Measurements from ENCODE around the gene ZSCAN22. TPM values are rescaled to one million over a fixed set of nuclear protein-coding genes. Genes with fewer than 3 reads are reported as not detected.
A peak's percentile ranks its signal among the peaks of the same experiment; 100 is the strongest.

The ZSCAN22 gene
- total RNA-seq, 1 experiment from 2014 or later, result 4.6 TPM

DNA sequence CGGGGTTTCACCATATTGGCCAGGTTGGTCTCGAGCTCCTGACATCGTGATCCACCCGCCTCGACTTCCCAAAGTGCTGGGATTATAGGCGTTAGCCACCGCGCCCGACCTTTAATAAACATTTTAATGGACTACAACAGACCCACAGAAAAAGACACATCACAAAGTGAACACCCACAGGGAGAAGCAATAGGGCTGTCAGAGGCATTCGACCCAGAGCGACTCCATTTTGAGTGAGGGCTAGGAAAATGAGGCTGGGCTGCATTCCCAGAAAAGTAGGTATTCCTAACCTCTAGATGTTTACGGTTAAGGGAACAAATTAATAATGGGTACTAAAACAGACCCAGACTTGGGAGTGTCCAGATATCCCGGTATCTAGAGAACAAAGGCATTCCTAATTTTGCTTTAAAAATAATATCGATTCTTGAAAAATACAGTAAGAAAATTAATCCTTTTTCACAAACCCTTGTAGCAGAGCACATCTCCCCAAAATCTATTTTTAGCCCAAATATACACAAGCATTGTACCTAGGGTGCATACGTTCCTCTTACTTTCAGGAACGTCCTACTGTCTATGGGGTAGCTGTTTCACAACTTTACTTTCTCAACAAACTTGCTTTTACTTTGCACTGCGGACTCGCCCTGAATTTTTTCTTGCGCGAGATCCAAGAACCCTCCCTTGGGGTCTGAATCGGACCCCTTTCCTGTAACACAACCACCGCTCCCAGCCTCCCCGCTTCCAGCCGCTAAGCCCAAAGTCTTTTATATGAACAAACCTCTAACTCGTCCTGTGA is 48.9 kb upstream of the ZSCAN22 start:
- H2AFZ ChIP-seq (ENCODE audit: low read depth, low read length, poor library complexity, severe bottlenecking), result no peak overlapping the region
- CTCF ChIA-PET, result interaction anchor here (0.9 kb wide), 1 partner anchor 49 kb away, joined by 3 read pairs; the partner anchor contains the start of gene ZNF544
- DNase-seq (ENCODE audit: low read depth, low spot score) (no peak), ATAC-seq (no peak)
- RAD21 ChIA-PET (ENCODE audit: low non-redundant PET in 1 of 2, low total read pairs in 2 of 2, uncharacterized antibody in 2 of 2, unreplicated experiment in 2 of 2), result interaction anchor here (0.6 to 0.8 kb wide), 2 partner anchors 38 to 85 kb away, joined by 3 to 9 read pairs; partner anchors contain the start of gene ZNF497 (in 1 of the 2)
- H3K27ac ChIP-seq (ENCODE audit: low read depth, low read length), result peak overlapping the region; percentile 74
- H3K9ac ChIP-seq (ENCODE audit: low read length), result peak overlapping the region; percentile 83
- H3K36me3 ChIP-seq (ENCODE audit: control insufficient read depth in 1 of 2, insufficient read depth in 2 of 2, low read length in 2 of 2), result peaks cover 2 to 17% of the 10 kb centered on the region in 2 experiments; a peak in 2 of 4 replicates
- POLR2A ChIA-PET, result interaction anchor here (1.5 kb wide), 1 partner anchor 95 kb away, joined by 4 read pairs; the partner anchor contains the start of gene ZNF274
- TF ChIP-seq ATF3 (IDR thresholded peaks at IDR 0.05), result no peak
- no peak for TF ChIP-seq SRF (IDR thresholded peaks at IDR 0.05; ENCODE audit: low read depth)
- no peak for TF ChIP-seq ELF1 (IDR thresholded peaks at IDR 0.05; ENCODE audit: borderline replicate concordance, low read depth)
- TF ChIP-seq, protein P1, sequence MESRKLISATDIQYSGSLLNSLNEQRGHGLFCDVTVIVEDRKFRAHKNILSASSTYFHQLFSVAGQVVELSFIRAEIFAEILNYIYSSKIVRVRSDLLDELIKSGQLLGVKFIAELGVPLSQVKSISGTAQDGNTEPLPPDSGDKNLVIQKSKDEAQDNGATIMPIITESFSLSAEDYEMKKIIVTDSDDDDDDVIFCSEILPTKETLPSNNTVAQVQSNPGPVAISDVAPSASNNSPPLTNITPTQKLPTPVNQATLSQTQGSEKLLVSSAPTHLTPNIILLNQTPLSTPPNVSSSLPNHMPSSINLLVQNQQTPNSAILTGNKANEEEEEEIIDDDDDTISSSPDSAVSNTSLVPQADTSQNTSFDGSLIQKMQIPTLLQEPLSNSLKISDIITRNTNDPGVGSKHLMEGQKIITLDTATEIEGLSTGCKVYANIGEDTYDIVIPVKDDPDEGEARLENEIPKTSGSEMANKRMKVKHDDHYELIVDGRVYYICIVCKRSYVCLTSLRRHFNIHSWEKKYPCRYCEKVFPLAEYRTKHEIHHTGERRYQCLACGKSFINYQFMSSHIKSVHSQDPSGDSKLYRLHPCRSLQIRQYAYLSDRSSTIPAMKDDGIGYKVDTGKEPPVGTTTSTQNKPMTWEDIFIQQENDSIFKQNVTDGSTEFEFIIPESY (IDR thresholded peaks at IDR 0.05; ENCODE audit: extremely low read depth, insufficient replicate concordance, low read length), result no peak
- TF ChIP-seq SP1 (IDR thresholded peaks at IDR 0.05; ENCODE audit: low read depth), result no peak
- TF ChIP-seq EZH2phosphoT487 (IDR thresholded peaks at IDR 0.05; ENCODE audit: borderline replicate concordance), result no peak
- no peak for TF ChIP-seq ZFX (IDR thresholded peaks at IDR 0.05)
- no peak for TF ChIP-seq EGR1 (IDR thresholded peaks at IDR 0.05; ENCODE audit: low read depth)
- TF ChIP-seq YY1 (IDR thresholded peaks at IDR 0.05; ENCODE audit: extremely low read depth, insufficient replicate concordance, low read depth, low read length), result no peak
- no peak for TF ChIP-seq JUND (IDR thresholded peaks at IDR 0.05)
- no peak for TF ChIP-seq POLR2A (IDR thresholded peaks at IDR 0.05; ENCODE audit: borderline replicate concordance, extremely low read depth, insufficient read depth, insufficient read length)
- TF ChIP-seq ZNF274 (IDR thresholded peaks at IDR 0.05; ENCODE audit: low read depth, low read length), result no peak
- TF ChIP-seq CEBPB (IDR thresholded peaks at IDR 0.05; ENCODE audit: low read depth), result no peak
- no peak for TF ChIP-seq EZH2 (IDR thresholded peaks at IDR 0.05)
- no peak for TF ChIP-seq CTCF (IDR thresholded peaks at IDR 0.05 in 2 of 3, conservative IDR thresholded peaks at IDR 0.05 in 1 of 3; ENCODE audit: borderline replicate concordance in 1 of 3, insufficient read depth in 1 of 3, low read depth in 2 of 3, low read length in 2 of 3)
- TF ChIP-seq CBX3 (IDR thresholded peaks at IDR 0.05; ENCODE audit: low read depth), result no peak
- H3K9me3 ChIP-seq (ENCODE audit: control insufficient read depth in 1 of 2, insufficient read depth in 1 of 2, low read depth in 1 of 2, low read length in 2 of 2), result peaks cover 0 to 16% of the 10 kb centered on the region in 2 experiments; a peak in 2 of 4 replicates
- H3K4me1 ChIP-seq (ENCODE audit: control insufficient read depth in 1 of 2, insufficient read depth in 2 of 2, low read length in 2 of 2), result peaks cover 4 to 23% of the 10 kb centered on the region in 2 experiments; a peak in 3 of 4 replicates
- no peaks in the 10 kb centered on the region for H4K20me1 ChIP-seq (ENCODE audit: insufficient read depth)
- intact Hi-C loops (cut with micrococcal nuclease), result no loop called here
- H3K4me2 ChIP-seq (ENCODE audit: low read length), result peak overlapping the region; percentile 87
- H3K4me3 ChIP-seq (replicated peaks in 1 of 2; ENCODE audit: low read depth in 1 of 2, low read length in 2 of 2), result peak overlapping the region; percentile 81 to 83
- no peaks in the 10 kb centered on the region for H3K27me3 ChIP-seq (ENCODE audit: insufficient read depth, low read length)
- H3K9me2 ChIP-seq (ENCODE audit: insufficient read depth), result no peaks in the 10 kb centered on the region
- TSS peak; percentile 53 for BruUV-seq (replicated peaks)
- peaks cover 35% of the 10 kb centered on the region for H3K79me2 ChIP-seq (ENCODE audit: insufficient read depth, low read length)
